ENCODE measurements around the gene CDK4.

The CDK4 gene

DNA sequence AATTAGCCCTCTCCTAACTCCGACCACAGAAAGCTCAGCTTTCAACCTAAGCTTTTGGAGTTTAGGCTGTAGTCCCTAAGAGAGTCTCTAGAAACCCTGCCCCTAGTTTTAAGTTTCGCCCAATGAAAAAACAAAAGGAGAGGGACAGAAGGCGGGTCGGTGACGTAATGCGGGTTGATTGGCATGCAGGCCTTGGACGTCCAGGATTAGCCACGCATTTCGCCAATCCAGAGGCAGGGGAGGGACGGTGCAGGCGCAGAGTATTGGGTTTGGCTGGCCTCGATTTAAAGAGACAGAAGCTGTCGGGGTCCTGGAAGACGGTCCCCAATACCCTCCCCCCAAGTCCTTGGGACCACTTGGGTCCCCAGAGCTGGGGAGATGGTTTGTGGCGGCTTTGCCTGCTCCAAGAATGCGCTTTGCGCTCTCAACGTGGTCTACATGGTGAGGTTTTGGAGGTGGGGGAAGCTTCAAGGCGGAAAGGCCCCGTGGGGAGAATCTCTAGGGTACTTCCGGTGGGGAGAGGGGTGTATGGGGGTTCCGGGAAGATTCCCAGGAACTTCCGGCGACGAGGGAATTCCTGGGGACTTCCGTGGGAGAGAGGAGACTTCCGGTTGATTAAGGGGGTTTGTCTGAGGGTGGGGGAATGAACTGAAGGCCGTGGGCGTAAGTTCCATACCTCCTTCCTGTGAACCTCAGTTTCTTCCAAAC is 7.2 kb downstream of the CDK4 start, which contains the start of gene TSPAN31:
TSPAN31 (plus strand) TSS at position 263 of the 708 bp plus-strand sequence; CDS start at position 379, 116 bp downstream.
- DNase-seq (ENCODE audit: low spot score), result peak; percentile 98
- Histone ChIP-seq H3K27me3 (ENCODE audit: insufficient read depth, poor library complexity, severe bottlenecking) (peaks cover 6% of the 10 kb centered on the region), H3K4me3 (ENCODE audit: severe bottlenecking) (peak within 1 kb of the TSS; percentile 74), H3K9me3 (ENCODE audit: severe bottlenecking) (no peaks in the 10 kb centered on the region), H3K36me3 (ENCODE audit: low read depth) (peaks cover 38% of the 10 kb centered on the region), H3K27ac (ENCODE audit: poor library complexity, severe bottlenecking) (peak within 1 kb of the TSS; percentile 80), H3K4me1 (ENCODE audit: insufficient read depth, poor library complexity, severe bottlenecking) (peaks cover 9% of the 10 kb centered on the region)
- TF ChIP-seq, protein P1, sequence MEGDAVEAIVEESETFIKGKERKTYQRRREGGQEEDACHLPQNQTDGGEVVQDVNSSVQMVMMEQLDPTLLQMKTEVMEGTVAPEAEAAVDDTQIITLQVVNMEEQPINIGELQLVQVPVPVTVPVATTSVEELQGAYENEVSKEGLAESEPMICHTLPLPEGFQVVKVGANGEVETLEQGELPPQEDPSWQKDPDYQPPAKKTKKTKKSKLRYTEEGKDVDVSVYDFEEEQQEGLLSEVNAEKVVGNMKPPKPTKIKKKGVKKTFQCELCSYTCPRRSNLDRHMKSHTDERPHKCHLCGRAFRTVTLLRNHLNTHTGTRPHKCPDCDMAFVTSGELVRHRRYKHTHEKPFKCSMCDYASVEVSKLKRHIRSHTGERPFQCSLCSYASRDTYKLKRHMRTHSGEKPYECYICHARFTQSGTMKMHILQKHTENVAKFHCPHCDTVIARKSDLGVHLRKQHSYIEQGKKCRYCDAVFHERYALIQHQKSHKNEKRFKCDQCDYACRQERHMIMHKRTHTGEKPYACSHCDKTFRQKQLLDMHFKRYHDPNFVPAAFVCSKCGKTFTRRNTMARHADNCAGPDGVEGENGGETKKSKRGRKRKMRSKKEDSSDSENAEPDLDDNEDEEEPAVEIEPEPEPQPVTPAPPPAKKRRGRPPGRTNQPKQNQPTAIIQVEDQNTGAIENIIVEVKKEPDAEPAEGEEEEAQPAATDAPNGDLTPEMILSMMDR (IDR thresholded peaks at IDR 0.05; ENCODE audit: poor library complexity, severe bottlenecking), result no peak
- peak; percentile 92 for ATAC-seq (ENCODE audit: low read depth)

DNA sequence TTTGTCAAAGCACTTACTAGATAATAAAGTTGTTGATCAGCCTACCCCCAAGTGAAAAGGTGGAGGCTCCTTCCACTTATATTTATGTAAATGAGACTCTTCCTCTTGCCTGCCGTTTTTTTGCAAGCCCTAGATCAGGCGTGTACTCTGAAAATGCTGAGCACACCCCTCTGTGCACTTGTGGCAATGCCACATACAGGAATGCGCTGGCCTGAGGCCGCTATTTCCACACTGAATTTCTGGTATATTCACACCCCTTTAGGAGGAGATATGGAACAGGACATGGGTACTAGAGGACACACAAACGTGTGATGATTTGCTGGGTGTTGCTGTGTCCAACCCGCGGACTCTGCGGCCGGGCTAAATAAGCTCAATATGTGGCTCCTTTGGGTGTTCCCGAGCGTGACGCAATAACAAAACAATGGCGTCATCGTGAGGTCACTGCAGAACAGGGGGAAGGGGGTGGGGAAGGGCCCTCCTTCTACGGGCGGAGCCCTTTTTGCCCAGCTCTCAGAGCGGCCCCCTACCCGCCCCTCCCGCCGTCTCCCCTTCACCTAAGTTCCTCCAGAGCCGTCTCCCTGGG is 7.8 kb downstream of the CDK4 start:
- Histone ChIP-seq H3K36me3 (ENCODE audit: low read depth) (peaks cover 31% of the 10 kb centered on the region), H3K27me3 (ENCODE audit: insufficient read depth, poor library complexity, severe bottlenecking) (peaks cover 13% of the 10 kb centered on the region), H3K9me3 (ENCODE audit: severe bottlenecking) (no peaks in the 10 kb centered on the region), H3K4me1 (ENCODE audit: insufficient read depth, poor library complexity, severe bottlenecking) (peaks cover 9% of the 10 kb centered on the region), H3K4me3 (ENCODE audit: severe bottlenecking) (peak overlapping the region; percentile 74), H3K27ac (ENCODE audit: poor library complexity, severe bottlenecking) (peak overlapping the region; percentile 80)
- TF ChIP-seq, protein P1 (IDR thresholded peaks at IDR 0.05; ENCODE audit: poor library complexity, severe bottlenecking), result no peak
- ATAC-seq (ENCODE audit: low read depth) (peak; percentile 49), DNase-seq (ENCODE audit: low spot score) (no peak)

DNA sequence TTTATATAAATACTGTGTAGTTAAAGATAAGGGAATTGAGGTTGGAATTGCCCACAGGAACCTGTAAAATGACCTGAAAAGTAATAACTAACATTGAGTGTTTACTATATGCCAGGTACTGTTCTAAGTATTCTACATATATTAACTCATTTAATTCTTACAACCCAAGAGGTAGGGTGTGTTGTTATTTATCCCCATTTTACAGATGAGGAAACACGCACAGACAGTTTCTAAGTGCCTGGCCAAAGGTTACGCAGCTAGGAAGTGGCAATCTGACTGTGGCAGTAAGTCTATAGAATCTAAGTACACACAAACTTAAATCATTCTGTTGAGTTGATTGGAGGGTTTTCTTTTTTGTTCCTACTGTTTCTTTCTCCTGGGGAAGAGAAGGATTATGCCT is 8.3 kb downstream of the CDK4 start:
- peaks cover 9% of the 10 kb centered on the region for H3K4me1 ChIP-seq (ENCODE audit: insufficient read depth, poor library complexity, severe bottlenecking)
- H3K27me3 ChIP-seq (ENCODE audit: insufficient read depth, poor library complexity, severe bottlenecking), result peaks cover 18% of the 10 kb centered on the region
- no peak for DNase-seq (ENCODE audit: low spot score)
- H3K27ac ChIP-seq (ENCODE audit: poor library complexity, severe bottlenecking), result no peak overlapping the region
- peak overlapping the region; percentile 74 for H3K4me3 ChIP-seq (ENCODE audit: severe bottlenecking)
- H3K36me3 ChIP-seq (ENCODE audit: low read depth), result peaks cover 26% of the 10 kb centered on the region
- TF ChIP-seq, protein P1 (IDR thresholded peaks at IDR 0.05; ENCODE audit: poor library complexity, severe bottlenecking), result no peak
- no peaks in the 10 kb centered on the region for H3K9me3 ChIP-seq (ENCODE audit: severe bottlenecking)
- no peak for ATAC-seq (ENCODE audit: low read depth)

DNA sequence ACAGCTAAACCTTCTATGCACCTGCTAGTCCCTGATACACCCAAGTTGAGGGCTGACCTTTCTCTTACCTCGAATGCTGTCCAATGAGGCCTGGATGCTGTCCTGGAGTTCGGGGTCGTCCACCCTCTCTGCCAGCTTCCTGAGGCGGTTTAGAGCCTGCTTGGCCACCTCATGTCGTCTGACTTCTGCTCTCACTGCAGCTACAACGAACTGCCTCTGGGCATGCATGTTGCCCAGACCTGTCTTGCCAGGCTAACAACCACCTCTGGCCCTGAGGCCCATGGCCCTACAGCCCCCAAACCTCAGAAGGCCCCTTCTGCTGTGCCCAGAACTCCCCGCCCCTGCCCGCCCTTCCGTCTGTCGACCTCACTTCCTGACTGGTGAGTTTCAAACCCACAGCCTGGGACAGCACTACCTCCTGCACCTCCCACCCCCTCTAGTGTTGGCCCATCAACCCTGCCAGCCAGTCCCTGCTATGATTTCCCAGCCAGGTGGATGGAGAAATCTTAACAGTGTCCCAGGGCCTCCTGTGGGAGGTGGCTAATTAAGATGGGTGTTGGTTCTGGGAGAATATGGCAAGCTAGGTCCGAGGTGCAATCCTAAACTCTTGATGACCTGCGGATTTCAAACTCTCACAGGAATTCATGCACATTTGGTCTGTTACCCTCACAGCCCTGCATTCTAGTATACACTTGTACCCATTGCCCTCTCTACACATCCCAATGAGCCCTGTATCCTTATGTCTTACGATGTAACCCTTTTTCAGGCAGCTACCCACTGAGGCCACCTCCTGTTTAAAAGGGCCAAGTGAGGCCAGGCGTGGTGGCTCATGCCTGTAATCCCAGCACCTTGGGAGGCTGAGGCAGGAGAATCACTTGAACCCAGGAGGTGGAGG is 10.0 kb downstream of the CDK4 start:
- H3K27me3 ChIP-seq (ENCODE audit: insufficient read depth, poor library complexity, severe bottlenecking), result peaks cover 31% of the 10 kb centered on the region
- no peak overlapping the region for H3K27ac ChIP-seq (ENCODE audit: poor library complexity, severe bottlenecking)

More for the DNA sequence above, 10.0 kb downstream of the CDK4 start:
- Histone ChIP-seq H3K9me3 (ENCODE audit: severe bottlenecking) (no peaks in the 10 kb centered on the region), H3K36me3 (ENCODE audit: low read depth) (peaks cover 11% of the 10 kb centered on the region), H3K4me3 (ENCODE audit: severe bottlenecking) (no peak overlapping the region), H3K4me1 (ENCODE audit: insufficient read depth, poor library complexity, severe bottlenecking) (peaks cover 9% of the 10 kb centered on the region)
- ATAC-seq (ENCODE audit: low read depth) (no peak), DNase-seq (ENCODE audit: low spot score) (no peak)
- TF ChIP-seq, protein P1 (IDR thresholded peaks at IDR 0.05; ENCODE audit: poor library complexity, severe bottlenecking), result no peak
